Measurements from ENCODE around the gene ROBO3. TPM values are rescaled to one million over a fixed set of nuclear protein-coding genes. Genes with fewer than 3 reads are reported as not detected.

ROBO3 gene
- total and polyA plus RNA-seq, 12 donors, result 1.7 to 87.4 (median 19.1) TPM

GRCh38 chr11:124923296-124923695 is 58.1 kb downstream of the ROBO3 start:
- no peaks in the 10 kb centered on the region for H3K36me3 ChIP-seq (replicated peaks in 1 of 2)
- H3K27ac ChIP-seq, result no peak overlapping the region
- TF ChIP-seq POLR2A (IDR thresholded peaks at IDR 0.05) (no peak), CTCF (IDR thresholded peaks at IDR 0.05) (no peak)
- intact Hi-C loops (cut with DNase I), result no loop called here
- peaks cover 7 to 9% of the 10 kb centered on the region in 2 donors for H3K4me1 ChIP-seq (replicated peaks in 1 of 2)
- no peak for DNase-seq
- H3K27me3 ChIP-seq, result no peaks in the 10 kb centered on the region
- H3K9me3 ChIP-seq (replicated peaks in 1 of 3), result no peaks in the 10 kb centered on the region
- no peak overlapping the region for H3K4me3 ChIP-seq

- 45 to 55% (median 50%) methylated on average over 4 of the region's 4 CpGs for WGBS, 4 donors
- intact Hi-C loops (cut with DNase I), result no loop called here
- no peaks in the 10 kb centered on the region for H3K9me3 ChIP-seq (replicated peaks in 1 of 3)
- no peak overlapping the region for H3K4me3 ChIP-seq
- no peak overlapping the region for H3K27ac ChIP-seq
- H3K27me3 ChIP-seq, result no peaks in the 10 kb centered on the region
- peak in 2 of 7 donors; percentile 35 to 58 for DNase-seq
- TF ChIP-seq POLR2A (IDR thresholded peaks at IDR 0.05) (no peak), CTCF (IDR thresholded peaks at IDR 0.05) (no peak)
- no peaks in the 10 kb centered on the region for H3K4me1 ChIP-seq (replicated peaks in 1 of 2)
- H3K36me3 ChIP-seq (replicated peaks in 1 of 2), result no peaks in the 10 kb centered on the region
These were observed 63.9 kb downstream of the ROBO3 start for GRCh38 chr11:124928942-124929665.

- H3K36me3 ChIP-seq (replicated peaks in 1 of 2), result no peaks in the 10 kb centered on the region
- H3K27me3 ChIP-seq, result no peaks in the 10 kb centered on the region
- intact Hi-C loops (cut with DNase I), result no loop called here
- no peaks in the 10 kb centered on the region for H3K9me3 ChIP-seq (replicated peaks in 1 of 3)
- H3K4me3 ChIP-seq, result no peak overlapping the region
- no peak overlapping the region for H3K27ac ChIP-seq
- 52 to 76% (median 66%) methylated on average over 3 of the region's 3 CpGs for WGBS, 4 donors
- DNase-seq, result no peak
- no peaks in the 10 kb centered on the region for H3K4me1 ChIP-seq (replicated peaks in 1 of 2)
- TF ChIP-seq POLR2A (IDR thresholded peaks at IDR 0.05), result no peak
- TF ChIP-seq CTCF (IDR thresholded peaks at IDR 0.05), result no peak
These were observed 65.6 kb downstream of the ROBO3 start for GRCh38 chr11:124930799-124931198.

Other genes with a start within 250 kb of the ROBO3 start
- 10 to 100 TPM; 22.3 to 41.4 (median 35.1) TPM for gene TBRG1, start 242.6 kb upstream of the ROBO3 start, total RNA-seq
- 10 to 100 TPM; 38.4 to 66.7 (median 52.1) TPM for gene TBRG1, start 242.6 kb upstream of the ROBO3 start, polyA plus RNA-seq
- gene SIAE, start 191.7 kb upstream of the ROBO3 start, total RNA-seq, result 10 to 100 TPM in 8 of 9 donors, 1 to 10 TPM in 1; 6.4 to 50.0 (median 30.3) TPM
- 10 to 100 TPM; 16.7 to 30.0 (median 16.7) TPM for gene SIAE, start 191.7 kb upstream of the ROBO3 start, polyA plus RNA-seq
- gene SPA17, start 191.5 kb upstream of the ROBO3 start, total RNA-seq, result 1 to 10 TPM; 1.3 to 7.5 (median 2.8) TPM
- gene SPA17, start 191.5 kb upstream of the ROBO3 start, polyA plus RNA-seq, result 10 to 100 TPM in 1 of 3 donors, 1 to 10 TPM in 2; 7.4 to 14.8 (median 8.0) TPM
- gene NRGN, start 125.5 kb upstream of the ROBO3 start, total RNA-seq, result 1 to 10 TPM in 6 of 9 donors, under 1 TPM in 1, not detected in 2; 0.89 to 4.1 (median 3.3) TPM
- 10 to 100 TPM in 1 of 3 donors, 1 to 10 TPM in 2; 5.1 to 10.9 (median 9.6) TPM for gene NRGN, start 125.5 kb upstream of the ROBO3 start, polyA plus RNA-seq
- gene VSIG2, start 113.2 kb upstream of the ROBO3 start, total RNA-seq, result 1 to 10 TPM in 1 of 9 donors, under 1 TPM in 4, not detected in 4; 0.11 to 1.4 (median 0.28) TPM
- 1 to 10 TPM in 1 of 3 donors, under 1 TPM in 2; 0.29 to 2.4 (median 0.67) TPM for gene VSIG2, start 113.2 kb upstream of the ROBO3 start, polyA plus RNA-seq
- gene ESAM, start 103.1 kb upstream of the ROBO3 start, total RNA-seq, result 10 to 100 TPM in 8 of 9 donors, 1 to 10 TPM in 1; 8.2 to 36.9 (median 29.3) TPM
- 10 to 100 TPM; 17.1 to 31.2 (median 21.5) TPM for gene ESAM, start 103.1 kb upstream of the ROBO3 start, polyA plus RNA-seq
- 10 to 100 TPM in 4 of 9 donors, 1 to 10 TPM in 5; 4.4 to 16.2 (median 6.4) TPM for gene MSANTD2, start 65.0 kb upstream of the ROBO3 start, total RNA-seq
- 10 to 100 TPM in 2 of 3 donors, 1 to 10 TPM in 1; 7.1 to 16.8 (median 16.2) TPM for gene MSANTD2, start 65.0 kb upstream of the ROBO3 start, polyA plus RNA-seq
- gene ROBO4, start 32.4 kb downstream of the ROBO3 start, total RNA-seq, result 10 to 100 TPM in 8 of 9 donors, 1 to 10 TPM in 1; 5.7 to 40.7 (median 19.8) TPM
- gene ROBO4, start 32.4 kb downstream of the ROBO3 start, polyA plus RNA-seq, result 10 to 100 TPM in 2 of 3 donors, 1 to 10 TPM in 1; 4.6 to 31.0 (median 17.0) TPM
- gene HEPN1, start 53.8 kb downstream of the ROBO3 start, total RNA-seq, result under 1 TPM in 1 of 9 donors, not detected in 8; 0.28 TPM
- under 1 TPM in 1 of 3 donors, not detected in 2; 0.07 TPM for gene HEPN1, start 53.8 kb downstream of the ROBO3 start, polyA plus RNA-seq
- 1 to 10 TPM in 1 of 9 donors, under 1 TPM in 5, not detected in 3; 0.06 to 2.3 (median 0.23) TPM for gene HEPACAM, start 70.6 kb downstream of the ROBO3 start, total RNA-seq
- 1 to 10 TPM in 1 of 3 donors, under 1 TPM in 2; 0.16 to 1.6 (median 0.24) TPM for gene HEPACAM, start 70.6 kb downstream of the ROBO3 start, polyA plus RNA-seq
- gene CCDC15, start 88.8 kb downstream of the ROBO3 start, total RNA-seq, result 1 to 10 TPM in 7 of 9 donors, under 1 TPM in 2; 0.78 to 4.9 (median 2.0) TPM
- 1 to 10 TPM in 1 of 3 donors, under 1 TPM in 2; 0.47 to 3.7 (median 0.72) TPM for gene CCDC15, start 88.8 kb downstream of the ROBO3 start, polyA plus RNA-seq
- 100 to 1,000 TPM in 7 of 9 donors, 10 to 100 TPM in 2; 15.3 to 389 (median 174) TPM for gene SLC37A2, start 197.9 kb downstream of the ROBO3 start, total RNA-seq
- gene SLC37A2, start 197.9 kb downstream of the ROBO3 start, polyA plus RNA-seq, result 100 to 1,000 TPM in 1 of 3 donors, 10 to 100 TPM in 2; 73.4 to 274 (median 75.9) TPM
- gene TMEM218, start 246.2 kb downstream of the ROBO3 start, total RNA-seq, result 10 to 100 TPM; 19.7 to 42.3 (median 26.9) TPM
- gene TMEM218, start 246.2 kb downstream of the ROBO3 start, polyA plus RNA-seq, result 10 to 100 TPM; 19.3 to 38.7 (median 20.4) TPM